ENCODE results near the gene PEAK1. TPM values are rescaled to one million over a fixed set of nuclear protein-coding genes. Genes with fewer than 3 reads are reported as not detected.

PEAK1 gene
- total RNA-seq, 1 experiment from 2014 or later, result 58.7 TPM

GRCh38 chr15:77459031-77459430 lies 39.1 kb upstream of the PEAK1 start:
- Histone ChIP-seq H3K4me1 (ENCODE audit: control insufficient read depth, insufficient read depth, low read length) (peaks cover 12% of the 10 kb centered on the region), H3K36me3 (ENCODE audit: control insufficient read depth, insufficient read depth, low read length) (peaks cover 6% of the 10 kb centered on the region; the same call in 1 of the 2 replicates), H3K4me3 (ENCODE audit: low read depth in 2 of 2, low read length in 2 of 2) (no peak overlapping the region), H3K9me3 (ENCODE audit: control insufficient read depth, insufficient read depth, low read depth, low read length) (no peaks in the 10 kb centered on the region), H3K27me3 (ENCODE audit: control insufficient read depth, insufficient read depth, low read length) (no peaks in the 10 kb centered on the region), H3K27ac (ENCODE audit: low read length) (no peak overlapping the region)
- POLR2A ChIA-PET, result no interaction called here
- TF ChIP-seq TCF7L2 (IDR thresholded peaks at IDR 0.05; ENCODE audit: low read depth, low read length) (no peak), CTCF (IDR thresholded peaks at IDR 0.05) (no peak), REST (IDR thresholded peaks at IDR 0.05; ENCODE audit: insufficient read depth in 1 of 2, low read depth in 2 of 2, low read length in 1 of 2) (no peak), POLR2AphosphoS5 (IDR thresholded peaks at IDR 0.05; ENCODE audit: low read depth, low read length) (no peak), SIN3A (IDR thresholded peaks at IDR 0.05; ENCODE audit: borderline replicate concordance, insufficient read depth, low read depth, low read length) (no peak)
- DNase-seq (ENCODE audit: low read depth, low spot score) (no peak), ATAC-seq (no peak)
- CTCF ChIA-PET, result no interaction called here
- BruUV-seq (replicated peaks), result no TSS peak
- in situ Hi-C loops (cut with HindIII; ENCODE audit: low pct_unique_long_range_greater_than_20kb, low sequenced_read_pairs) (no loop called here), intact Hi-C loops (cut with micrococcal nuclease; ENCODE audit: unreplicated experiment) (no loop called here)

GRCh38 chr15:77457905-77458265 lies 38.0 kb upstream of the PEAK1 start:
- DNase-seq (ENCODE audit: low read depth, low spot score), result no peak
- CTCF ChIA-PET, result no interaction called here
- Histone ChIP-seq H3K36me3 (ENCODE audit: control insufficient read depth, insufficient read depth, low read length) (peaks cover 6% of the 10 kb centered on the region; the same call in 1 of the 2 replicates), H3K27me3 (ENCODE audit: control insufficient read depth, insufficient read depth, low read length) (no peaks in the 10 kb centered on the region), H3K27ac (ENCODE audit: low read length) (no peak overlapping the region), H3K4me3 (ENCODE audit: low read depth in 2 of 2, low read length in 2 of 2) (no peak overlapping the region), H3K4me1 (ENCODE audit: control insufficient read depth, insufficient read depth, low read length) (peaks cover 12% of the 10 kb centered on the region), H3K9me3 (ENCODE audit: control insufficient read depth, insufficient read depth, low read depth, low read length) (no peaks in the 10 kb centered on the region)
- POLR2A ChIA-PET, result no interaction called here
- no peak for ATAC-seq
- TF ChIP-seq REST (IDR thresholded peaks at IDR 0.05; ENCODE audit: insufficient read depth in 1 of 2, low read depth in 2 of 2, low read length in 1 of 2) (no peak), TCF7L2 (IDR thresholded peaks at IDR 0.05; ENCODE audit: low read depth, low read length) (no peak), SIN3A (IDR thresholded peaks at IDR 0.05; ENCODE audit: borderline replicate concordance, insufficient read depth, low read depth, low read length) (no peak), CTCF (IDR thresholded peaks at IDR 0.05) (no peak), POLR2AphosphoS5 (IDR thresholded peaks at IDR 0.05; ENCODE audit: low read depth, low read length) (no peak)
- in situ Hi-C loops (cut with HindIII; ENCODE audit: low pct_unique_long_range_greater_than_20kb, low sequenced_read_pairs), result no loop called here
- no TSS peak for BruUV-seq (replicated peaks)
- intact Hi-C loops (cut with micrococcal nuclease; ENCODE audit: unreplicated experiment), result no loop called here
